BJ (cell line): ENCODE data around the gene TNFRSF6B. TPM values are rescaled to one million over a fixed set of nuclear protein-coding genes. Genes with fewer than 3 reads are reported as not detected.

Experiments used
- CTCF ChIA-PET: fragments of 350-600 bp; formaldehyde crosslinking; extraction: SDS; loops from one replicate; lab custom pipeline; 2021; ENCODE audit warnings: antibody characterized with exemption, inconsistent platforms; lab: Yijun Ruan, JAX
- POLR2A ChIA-PET: fragments of 300-600 bp; sonication (Branson Sonifier 250); formaldehyde crosslinking; extraction: SDS; loops from one replicate; lab custom pipeline; 2021; ENCODE audit warnings: antibody characterized with exemption; lab: Charles Lee
- DNase-seq: peaks from one replicate; pipeline ENCODE4 v3.0.0-alpha.2; 2011; ENCODE audit warnings: low read depth
- H3K27me3 ChIP-seq: 2 replicates; pipeline ENCODE4 v1.6.0; 2011; ENCODE audit warnings: low read length; ENCODE audit not compliant: control insufficient read depth, insufficient read depth
- H3K36me3 ChIP-seq: 2 replicates; pipeline ENCODE4 v1.5.1; 2011; ENCODE audit warnings: low read length; ENCODE audit not compliant: control insufficient read depth, insufficient read depth
- H3K4me3 ChIP-seq: 2 replicates; pipeline ENCODE4 v1.5.1; 2011; ENCODE audit warnings: low read depth, mild to moderate bottlenecking, control low read depth, low read length
- polyA plus RNA-seq: library from polyadenylated mRNA; depleted of rRNA; stranded (reverse); fragments of >200 nt; gene quantifications from 2 replicates; pipeline ENCODE4 v1.2.3, GENCODE V29; 2011
- TF ChIP-seq, protein P1 (sequence below): IDR thresholded peaks from 2 replicates; pipeline ENCODE4 v1.5.1; 2011; ENCODE audit warnings: low read depth, mild to moderate bottlenecking, control low read depth, inconsistent platforms, low read length, moderate library complexity; ENCODE audit not compliant: insufficient read depth

The TNFRSF6B gene
- polyA plus RNA-seq, 1 experiment: 3.2 TPM

DNA sequence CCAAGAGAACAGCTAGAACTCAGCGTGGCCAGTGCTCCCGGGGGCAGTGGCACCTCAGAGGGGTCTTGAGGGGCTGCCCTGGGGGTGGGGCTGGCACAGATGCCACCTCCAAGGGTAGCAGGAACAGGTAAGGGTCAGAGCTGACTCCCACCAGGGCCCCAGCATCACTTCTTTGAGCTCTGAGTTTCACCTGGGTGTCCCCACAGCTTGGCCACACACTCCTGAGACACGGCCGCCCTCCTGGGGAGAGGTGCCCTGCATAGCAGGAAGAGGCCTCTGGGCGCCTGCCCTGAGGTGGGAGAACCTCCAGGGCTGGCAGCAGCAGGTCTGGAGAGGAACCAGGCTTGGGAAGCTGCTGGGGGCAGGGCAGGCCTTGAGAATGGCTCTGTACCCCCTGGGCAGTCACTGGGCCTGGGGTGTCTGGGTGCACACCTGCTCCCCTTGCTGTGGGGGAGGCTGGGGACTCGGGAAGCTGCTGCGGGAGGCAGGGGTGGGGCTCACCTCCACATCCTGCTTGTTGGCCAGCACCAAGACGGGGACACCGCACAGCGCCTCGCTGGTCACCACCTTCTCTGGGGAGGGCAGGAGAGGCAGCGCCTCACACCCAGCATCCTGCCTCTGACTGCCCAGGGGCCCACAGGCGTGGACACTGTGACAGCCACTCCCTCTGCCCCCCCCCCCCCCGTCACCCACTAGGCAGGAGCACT, 5.0 kb downstream of the TNFRSF6B start:
- POLR2A ChIA-PET: no interaction called here
- CTCF ChIA-PET: no interaction called here
- Histone ChIP-seq H3K27me3 (no peaks in the 10 kb centered on the region), H3K4me3 (no peak overlapping the region), H3K36me3 (peaks cover 31% of the 10 kb centered on the region)
- no peak for DNase-seq
- TF ChIP-seq, protein P1, sequence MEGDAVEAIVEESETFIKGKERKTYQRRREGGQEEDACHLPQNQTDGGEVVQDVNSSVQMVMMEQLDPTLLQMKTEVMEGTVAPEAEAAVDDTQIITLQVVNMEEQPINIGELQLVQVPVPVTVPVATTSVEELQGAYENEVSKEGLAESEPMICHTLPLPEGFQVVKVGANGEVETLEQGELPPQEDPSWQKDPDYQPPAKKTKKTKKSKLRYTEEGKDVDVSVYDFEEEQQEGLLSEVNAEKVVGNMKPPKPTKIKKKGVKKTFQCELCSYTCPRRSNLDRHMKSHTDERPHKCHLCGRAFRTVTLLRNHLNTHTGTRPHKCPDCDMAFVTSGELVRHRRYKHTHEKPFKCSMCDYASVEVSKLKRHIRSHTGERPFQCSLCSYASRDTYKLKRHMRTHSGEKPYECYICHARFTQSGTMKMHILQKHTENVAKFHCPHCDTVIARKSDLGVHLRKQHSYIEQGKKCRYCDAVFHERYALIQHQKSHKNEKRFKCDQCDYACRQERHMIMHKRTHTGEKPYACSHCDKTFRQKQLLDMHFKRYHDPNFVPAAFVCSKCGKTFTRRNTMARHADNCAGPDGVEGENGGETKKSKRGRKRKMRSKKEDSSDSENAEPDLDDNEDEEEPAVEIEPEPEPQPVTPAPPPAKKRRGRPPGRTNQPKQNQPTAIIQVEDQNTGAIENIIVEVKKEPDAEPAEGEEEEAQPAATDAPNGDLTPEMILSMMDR: no peak

GRCh38 chr20:63702036-63702665, 5.7 kb downstream of the TNFRSF6B start:
- Histone ChIP-seq H3K4me3 (no peak overlapping the region), H3K36me3 (peaks cover 31% of the 10 kb centered on the region), H3K27me3 (no peaks in the 10 kb centered on the region)
- TF ChIP-seq, protein P1: no peak
- DNase-seq: no peak
- ChIA-PET POLR2A (no interaction called here), CTCF (no interaction called here)

DNA sequence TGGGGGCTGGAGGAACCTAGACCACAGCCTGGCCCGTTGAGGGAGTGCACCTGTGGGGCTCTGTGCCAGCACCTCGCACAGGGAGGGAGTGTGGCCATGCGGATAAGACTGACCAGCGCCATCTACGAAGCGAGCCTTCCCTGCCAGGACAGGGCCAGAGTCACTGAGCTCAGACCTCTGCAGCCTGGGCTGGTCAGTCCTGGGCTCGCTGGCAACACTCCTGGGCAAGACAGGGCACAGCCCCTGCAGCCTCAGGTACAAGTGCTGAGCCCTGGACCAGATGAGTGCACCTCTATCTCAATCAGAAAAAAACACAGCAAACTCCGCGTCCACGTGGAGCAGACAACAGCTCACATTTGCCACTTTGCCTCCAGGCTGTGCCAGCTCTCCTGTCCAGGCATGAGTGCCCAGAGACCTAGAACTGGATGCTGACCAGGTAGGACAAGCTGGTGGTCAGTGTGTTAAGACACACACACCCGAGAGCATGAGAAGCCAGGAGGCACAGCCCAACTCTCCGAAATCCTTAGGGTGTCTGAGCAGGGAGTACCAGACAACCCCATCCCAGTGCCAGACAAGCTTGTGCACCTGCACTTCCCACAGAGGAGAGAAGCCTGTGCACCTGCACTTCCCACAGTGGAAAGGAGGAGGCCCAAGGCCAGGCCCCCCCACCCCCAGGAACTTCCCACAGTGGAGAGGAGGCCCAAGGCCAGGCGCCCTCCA, 6.5 kb downstream of the TNFRSF6B start:
- DNase-seq: no peak
- ChIA-PET POLR2A (no interaction called here), CTCF (no interaction called here)
- Histone ChIP-seq H3K27me3 (no peaks in the 10 kb centered on the region), H3K4me3 (no peak overlapping the region), H3K36me3 (peaks cover 27% of the 10 kb centered on the region)
- TF ChIP-seq, protein P1: no peak

- no peak overlapping the region for H3K4me3 ChIP-seq
- no peaks in the 10 kb centered on the region for H3K27me3 ChIP-seq
- TF ChIP-seq, protein P1: no peak
- DNase-seq: no peak
- H3K36me3 ChIP-seq: peaks cover 27% of the 10 kb centered on the region
- ChIA-PET POLR2A (no interaction called here), CTCF (no interaction called here)
These were observed 7.1 kb downstream of the TNFRSF6B start for GRCh38 chr20:63703471-63703975.
